HCT116 (cell line): ENCODE measurements around the gene NFKBIL1. TPM values are rescaled to one million over a fixed set of nuclear protein-coding genes. Genes with fewer than 3 reads are reported as not detected.

Source experiments
- ATAC-seq: fragments of 200-7000 bp; cut with Tn5 transposase; 2 replicates; pipeline ENCODE4 v1.9.1; 2020; ENCODE audit warnings: mild to moderate bottlenecking, moderate library complexity
- BruUV-seq: library from RNA; stranded (reverse); fragments of 400-500 nt; replicated peaks from 2 replicates; lab custom pipeline; 2021; lab: Mats Ljungman, UMichigan
- CTCF ChIA-PET: fragments of 300-600 bp; sonication (Branson Sonifier 250); formaldehyde crosslinking; loops from one replicate; lab custom pipeline; 2021; ENCODE audit warnings: antibody characterized with exemption; lab: Charles Lee
- POLR2A ChIA-PET: fragments of 300-600, 350-600 bp; sonication (Branson Sonifier 250); formaldehyde crosslinking; loops from one replicate; lab custom pipeline; 2021; ENCODE audit warnings: antibody characterized with exemption; lab: Charles Lee
- RAD21 ChIA-PET, 2 experiments: fragments of 300-600 bp; sonication (Branson Sonifier 250); formaldehyde crosslinking; loops; one replicate each; lab custom pipeline; 2023; ENCODE audit warnings: low total read pairs in 2 of 2; ENCODE audit not compliant: uncharacterized antibody in 2 of 2, unreplicated experiment in 2 of 2, low non-redundant PET in 1 of 2; lab: Charles Lee
- DNase-seq: peaks from one replicate; pipeline ENCODE4 v3.0.0-alpha.2; 2010; ENCODE audit warnings: low read depth, low spot score
- H2AFZ ChIP-seq: fragments of 200-600 bp; shearing (Covaris generic), sonication (generic); 2 replicates; pipeline ENCODE4 v1.6.1; 2017; ENCODE audit warnings: low read depth, mixed run types, mixed read lengths, antibody characterized with exemption, low read length; ENCODE audit not compliant: poor library complexity, severe bottlenecking
- H3K27ac ChIP-seq: 2 replicates; pipeline ENCODE4 v1.5.1; 2012; ENCODE audit warnings: low read depth, low read length
- H3K27me3 ChIP-seq: fragments of 200-600 bp; sonication (generic); 2 replicates; pipeline ENCODE4 v1.6.1; 2016; ENCODE audit warnings: mixed run types, low read length, mixed read lengths; ENCODE audit not compliant: insufficient read depth
- H3K36me3 ChIP-seq, 2 experiments: fragments of 200-500 bp in 1 of 2; fragments of 200-600 bp in 1 of 2; sonication (Bioruptor generic) in 1 of 2; sonication (generic) in 1 of 2; 2 replicates each; pipeline versions ENCODE4 v1.5.1 to v1.6.1; 2014 to 2016; ENCODE audit warnings: low read length in 2 of 2, inconsistent platforms in 1 of 2, mixed read lengths in 1 of 2, mixed run types in 1 of 2; ENCODE audit not compliant: insufficient read depth in 2 of 2, control insufficient read depth in 1 of 2
- H3K4me1 ChIP-seq, 2 experiments: fragments of 200-600 bp in 1 of 2; sonication (generic) in 1 of 2; 2 replicates each; pipeline versions ENCODE4 v1.5.1 to v1.6.1; 2012 to 2017; ENCODE audit warnings: low read length in 2 of 2, inconsistent platforms in 1 of 2, mild to moderate bottlenecking in 1 of 2, mixed read lengths in 1 of 2, mixed run types in 1 of 2, moderate library complexity in 1 of 2; ENCODE audit not compliant: insufficient read depth in 2 of 2, control insufficient read depth in 1 of 2
- H3K4me2 ChIP-seq: fragments of 200-600 bp; sonication (generic); 2 replicates; pipeline ENCODE4 v1.6.1; 2017; ENCODE audit warnings: mixed run types, low read length, mixed read lengths
- H3K4me3 ChIP-seq, 2 experiments: fragments of 200-600 bp in 1 of 2; sonication (generic) in 1 of 2; replicated peaks in 1 of 2; 2 replicates each; pipeline ENCODE4 v1.5.1; 2011 to 2016; ENCODE audit warnings: low read length in 2 of 2, control low read depth in 1 of 2, low read depth in 1 of 2, mild to moderate bottlenecking in 1 of 2, mixed read lengths in 1 of 2, mixed run types in 1 of 2
- H3K79me2 ChIP-seq: fragments of 200-600 bp; sonication (generic); 2 replicates; pipeline ENCODE4 v1.6.1; 2017; ENCODE audit warnings: mild to moderate bottlenecking, mixed run types, low read length, moderate library complexity, mixed read lengths; ENCODE audit not compliant: insufficient read depth
- H3K9ac ChIP-seq: fragments of 200-600 bp; sonication (generic); 2 replicates; pipeline ENCODE4 v1.6.1; 2016; ENCODE audit warnings: low read length, mixed read lengths
- H3K9me2 ChIP-seq: fragments of 200-600 bp; sonication (generic), shearing (Covaris generic); 2 replicates; pipeline ENCODE4 v1.6.1; 2017; ENCODE audit warnings: mixed run types, mild to moderate bottlenecking, moderate library complexity; ENCODE audit not compliant: insufficient read depth
- H3K9me3 ChIP-seq, 2 experiments: fragments of 200-500 bp in 1 of 2; fragments of 200-600 bp in 1 of 2; sonication (Bioruptor generic) in 1 of 2; sonication (generic) in 1 of 2; 2 replicates each; pipeline ENCODE4 v1.6.1; 2014 to 2017; ENCODE audit warnings: low read length in 2 of 2, mixed read lengths in 2 of 2, inconsistent platforms in 1 of 2, low read depth in 1 of 2, mild to moderate bottlenecking in 1 of 2, mixed run types in 1 of 2, moderate library complexity in 1 of 2; ENCODE audit not compliant: control insufficient read depth in 1 of 2, insufficient read depth in 1 of 2
- H4K20me1 ChIP-seq: fragments of 200-600 bp; sonication (generic), shearing (Covaris generic); 2 replicates; pipeline ENCODE4 v1.6.1; 2017; ENCODE audit warnings: mixed run types, mild to moderate bottlenecking, moderate library complexity; ENCODE audit not compliant: insufficient read depth
- CEBPB ChIP-seq: IDR thresholded peaks from 2 replicates; pipeline ENCODE4 v1.6.1; 2012; ENCODE audit warnings: low read depth
- MAX ChIP-seq: IDR thresholded peaks from 2 replicates; pipeline ENCODE4 v1.6.1; 2012
- SIN3A ChIP-seq: IDR thresholded peaks from 2 replicates; pipeline ENCODE4 v1.6.1; 2012; ENCODE audit warnings: low read depth
- YY1 ChIP-seq: IDR thresholded peaks from 2 replicates; pipeline ENCODE4 v1.6.1; 2011; ENCODE audit warnings: low read length, low read depth, moderate library complexity, mild to moderate bottlenecking; ENCODE audit not compliant: insufficient replicate concordance; ENCODE audit errors: extremely low read depth
- ZFX ChIP-seq: fragments of 450-650 bp; IDR thresholded peaks from 2 replicates; pipeline ENCODE4 v1.6.1; 2017
- ZNF274 ChIP-seq: fragments of 200-500 bp; sonication (Bioruptor generic); IDR thresholded peaks from 2 replicates; pipeline ENCODE4 v1.6.1; 2014; ENCODE audit warnings: mild to moderate bottlenecking, low read depth, low read length, inconsistent platforms
- intact Hi-C: fragments of 100-400 bp; cut with micrococcal nuclease; formaldehyde crosslinking; loops from 2 replicates; pipeline ENCODE4 v1.10.0; 2022
- total RNA-seq: library from RNA; stranded (reverse); gene quantifications from one replicate; pipeline ENCODE4 v1.2.1, GENCODE V29; 2021; ENCODE audit not compliant: unreplicated experiment
- TF ChIP-seq, protein P1 (sequence below): IDR thresholded peaks from 2 replicates; pipeline ENCODE4 v1.6.1; 2012; ENCODE audit warnings: low read depth

Gene NFKBIL1
- total RNA-seq, 1 experiment from 2014 or later, result 26.6 TPM

GRCh38 chr6:31534011-31534410 lies 13.4 kb upstream of the NFKBIL1 start:
- TF ChIP-seq, protein P1, sequence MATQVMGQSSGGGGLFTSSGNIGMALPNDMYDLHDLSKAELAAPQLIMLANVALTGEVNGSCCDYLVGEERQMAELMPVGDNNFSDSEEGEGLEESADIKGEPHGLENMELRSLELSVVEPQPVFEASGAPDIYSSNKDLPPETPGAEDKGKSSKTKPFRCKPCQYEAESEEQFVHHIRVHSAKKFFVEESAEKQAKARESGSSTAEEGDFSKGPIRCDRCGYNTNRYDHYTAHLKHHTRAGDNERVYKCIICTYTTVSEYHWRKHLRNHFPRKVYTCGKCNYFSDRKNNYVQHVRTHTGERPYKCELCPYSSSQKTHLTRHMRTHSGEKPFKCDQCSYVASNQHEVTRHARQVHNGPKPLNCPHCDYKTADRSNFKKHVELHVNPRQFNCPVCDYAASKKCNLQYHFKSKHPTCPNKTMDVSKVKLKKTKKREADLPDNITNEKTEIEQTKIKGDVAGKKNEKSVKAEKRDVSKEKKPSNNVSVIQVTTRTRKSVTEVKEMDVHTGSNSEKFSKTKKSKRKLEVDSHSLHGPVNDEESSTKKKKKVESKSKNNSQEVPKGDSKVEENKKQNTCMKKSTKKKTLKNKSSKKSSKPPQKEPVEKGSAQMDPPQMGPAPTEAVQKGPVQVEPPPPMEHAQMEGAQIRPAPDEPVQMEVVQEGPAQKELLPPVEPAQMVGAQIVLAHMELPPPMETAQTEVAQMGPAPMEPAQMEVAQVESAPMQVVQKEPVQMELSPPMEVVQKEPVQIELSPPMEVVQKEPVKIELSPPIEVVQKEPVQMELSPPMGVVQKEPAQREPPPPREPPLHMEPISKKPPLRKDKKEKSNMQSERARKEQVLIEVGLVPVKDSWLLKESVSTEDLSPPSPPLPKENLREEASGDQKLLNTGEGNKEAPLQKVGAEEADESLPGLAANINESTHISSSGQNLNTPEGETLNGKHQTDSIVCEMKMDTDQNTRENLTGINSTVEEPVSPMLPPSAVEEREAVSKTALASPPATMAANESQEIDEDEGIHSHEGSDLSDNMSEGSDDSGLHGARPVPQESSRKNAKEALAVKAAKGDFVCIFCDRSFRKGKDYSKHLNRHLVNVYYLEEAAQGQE, result no peak
- TF ChIP-seq ZFX, result no peak
- TF ChIP-seq ZNF274, result no peak
- TF ChIP-seq YY1, result no peak
- no peak for TF ChIP-seq MAX
- TF ChIP-seq CEBPB, result no peak
- TF ChIP-seq SIN3A, result no peak
- H3K4me2 ChIP-seq, result no peak overlapping the region
- no peaks in the 10 kb centered on the region for H3K4me1 ChIP-seq
- no peak overlapping the region for H3K4me3 ChIP-seq
- no peaks in the 10 kb centered on the region for H3K9me3 ChIP-seq
- DNase-seq, result no peak
- peaks cover 27% of the 10 kb centered on the region; the same call in 1 of the 2 replicates for H4K20me1 ChIP-seq
- H2AFZ ChIP-seq, result no peak overlapping the region
- no peak overlapping the region for H3K9ac ChIP-seq
- no peak overlapping the region for H3K27ac ChIP-seq
- H3K79me2 ChIP-seq, result peaks cover 66% of the 10 kb centered on the region
- no peak for ATAC-seq
- intact Hi-C loops, result no loop called here
- CTCF ChIA-PET, result no interaction called here
- H3K36me3 ChIP-seq, result peaks cover 74 to 81% of the 10 kb centered on the region in 2 experiments
- H3K9me2 ChIP-seq, result no peaks in the 10 kb centered on the region
- POLR2A ChIA-PET, result no interaction called here
- H3K27me3 ChIP-seq, result no peaks in the 10 kb centered on the region
- TSS peak; percentile 4 for BruUV-seq
- RAD21 ChIA-PET, result no interaction called here
